ENCODE measurements around the gene TSPAN31.
"Not testable (repeated sequence)": the region's sequence is repeated elsewhere in the genome, so short reads cannot be mapped to it uniquely, and the experiment has no call there.

TSPAN31 gene

GRCh38 chr12:57765698-57766463 is 21.0 kb downstream of the TSPAN31 start:
- no peak for FAIRE-seq
- no peak for DNase-seq (ENCODE audit: low spot score)

DNA sequence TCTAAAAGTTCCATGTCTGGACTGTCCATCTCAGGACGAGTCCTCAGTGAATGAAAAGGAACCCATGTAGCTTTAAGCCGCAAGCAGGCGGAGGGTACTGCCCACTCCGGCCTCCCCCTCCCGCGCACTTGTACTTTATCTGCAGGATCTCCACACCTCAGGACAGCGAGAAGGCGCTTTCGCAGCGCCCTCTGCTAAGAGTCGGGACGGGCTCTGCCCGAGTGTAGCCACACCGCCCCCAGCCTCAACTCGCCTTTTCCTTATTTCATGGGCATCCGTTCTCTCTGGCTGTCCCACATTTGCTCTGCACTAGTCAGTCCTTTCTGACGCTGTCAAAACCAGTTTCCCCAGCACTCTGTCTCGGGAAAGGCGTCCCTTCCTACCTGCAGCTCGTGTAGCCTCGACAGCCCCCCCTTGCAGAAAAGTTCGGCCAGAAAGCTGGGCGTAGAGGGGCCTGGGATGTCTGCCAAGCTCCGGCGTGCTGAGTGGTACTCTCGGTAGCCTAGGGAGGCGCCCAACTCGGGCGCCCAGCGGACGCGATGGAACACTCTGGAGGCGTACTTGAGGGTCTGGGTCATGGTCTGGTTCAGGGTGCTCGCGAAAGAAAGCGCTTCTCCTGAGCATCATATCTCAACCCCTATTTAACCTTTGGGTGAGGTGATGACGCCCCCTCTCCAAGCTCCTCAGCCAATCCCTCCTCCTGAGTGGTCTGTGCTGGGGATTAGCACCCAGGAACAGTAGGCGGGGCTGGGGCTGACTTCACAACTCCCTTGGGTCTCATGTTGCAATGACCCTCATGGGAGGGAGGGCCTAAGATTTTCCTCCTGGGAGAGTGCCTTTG is 21.8 kb downstream of the TSPAN31 start, which contains the start of gene CYP27B1:
Gene CYP27B1, minus strand, starts transcription at position 615 of the 841 bp plus-strand sequence. Its CDS starts 37 bp downstream, at position 578.
- FAIRE-seq (no peak), DNase-seq (ENCODE audit: low spot score) (no peak)

- DNase-seq (ENCODE audit: low spot score) (no peak), FAIRE-seq (no peak)
These were observed 22.5 kb downstream of the TSPAN31 start for GRCh38 chr12:57767305-57767698.

DNA sequence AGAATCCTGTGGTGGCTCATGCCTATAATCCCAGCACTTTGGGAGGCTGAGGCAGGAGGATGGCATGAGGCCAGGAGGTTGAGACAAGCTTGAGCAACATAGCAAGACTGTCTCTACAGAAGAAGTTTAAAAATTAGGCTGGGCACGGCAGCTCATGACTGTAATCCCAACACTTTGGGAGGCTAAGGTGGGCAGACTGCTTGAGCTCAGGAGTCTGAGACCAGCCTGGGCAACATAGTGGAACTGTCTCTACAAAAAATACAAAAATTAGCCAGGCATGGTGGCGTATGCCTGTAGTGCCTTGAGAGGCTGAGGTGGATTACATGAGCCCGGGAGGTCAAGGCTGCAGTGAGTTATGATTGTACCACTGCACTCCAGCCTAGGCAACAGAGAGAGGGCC is 23.0 kb downstream of the TSPAN31 start:
- FAIRE-seq (no peak), DNase-seq (ENCODE audit: low spot score) (no peak)

GRCh38 chr12:57769594-57769993 is 24.8 kb downstream of the TSPAN31 start:
- FAIRE-seq: no peak
- DNase-seq (ENCODE audit: low spot score): no peak

GRCh38 chr12:57770734-57771133 is 25.9 kb downstream of the TSPAN31 start:
- DNase-seq (ENCODE audit: low spot score) (no peak), FAIRE-seq (no peak)

DNA sequence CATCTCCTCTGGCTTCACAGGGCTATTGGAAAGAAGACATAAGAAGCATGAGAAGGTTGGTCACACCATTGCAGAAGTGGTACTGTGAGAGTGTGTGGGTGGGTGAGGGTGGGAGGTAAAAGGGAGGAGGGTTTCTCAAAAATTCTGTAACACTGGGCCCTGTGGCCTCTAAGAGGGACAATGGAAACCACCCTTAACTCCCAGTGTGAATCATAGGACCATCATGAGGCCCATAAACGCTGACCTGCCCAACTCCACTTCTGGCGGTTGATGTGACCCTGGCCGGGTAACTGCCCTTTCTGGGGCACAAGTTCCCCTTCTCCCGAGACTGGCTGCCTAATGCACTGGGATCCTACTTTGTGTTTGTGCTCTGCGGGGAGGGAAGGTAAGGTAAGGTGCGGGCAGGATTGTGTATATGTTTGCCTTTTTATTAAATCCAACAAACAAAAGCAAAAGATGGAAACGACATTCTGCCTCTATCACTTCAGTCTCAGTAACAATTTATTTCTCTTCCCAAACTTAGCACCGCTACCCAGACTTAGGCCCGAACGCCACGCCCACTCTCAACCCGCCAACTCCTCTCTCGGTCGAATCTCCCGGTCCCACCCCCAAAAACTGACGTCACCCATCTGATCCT is 26.5 kb downstream of the TSPAN31 start:
- DNase-seq (ENCODE audit: low spot score) (peak; percentile 88), FAIRE-seq (no peak)

DNA sequence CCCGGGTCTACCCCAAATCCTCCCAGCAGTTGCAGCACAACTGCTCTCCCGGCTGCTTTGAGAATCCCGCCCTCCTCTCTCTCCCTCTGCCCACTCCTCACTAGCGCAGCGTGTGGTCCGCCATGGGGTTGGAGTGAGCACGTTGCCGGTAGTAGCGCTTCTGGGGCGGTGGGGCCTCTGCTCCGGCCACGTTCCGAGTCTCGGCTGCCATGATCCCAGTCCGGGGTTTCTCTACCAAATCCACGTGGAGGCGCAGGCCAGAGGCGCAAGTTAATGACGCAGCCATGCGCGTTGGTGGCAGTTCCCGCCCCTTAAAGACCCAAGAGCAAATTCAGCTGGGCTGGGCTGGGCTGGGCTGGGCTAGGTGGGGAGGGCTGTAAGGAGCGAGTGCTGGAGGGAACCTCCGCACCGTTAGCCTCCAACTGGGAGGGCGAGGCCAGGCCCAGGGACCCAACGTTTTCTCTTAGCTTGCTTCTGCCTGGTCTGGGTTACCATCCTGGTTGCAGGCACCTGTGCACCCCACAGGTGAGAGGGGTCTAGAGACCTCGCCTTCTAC is 27.1 kb downstream of the TSPAN31 start, which contains the start of gene METTL1:
Gene METTL1, minus strand, starts transcription at position 233 of the 556 bp plus-strand sequence. Its CDS starts 22 bp downstream, at position 211.
- DNase-seq (ENCODE audit: low spot score) (peak; percentile 96), FAIRE-seq (no peak)

- FAIRE-seq (no peak), DNase-seq (ENCODE audit: low spot score) (peak; percentile 68)
These were observed 27.8 kb downstream of the TSPAN31 start, which contains the start of gene EEF1AKMT3 for GRCh38 chr12:57772429-57773322. EEF1AKMT3 (plus strand) TSS chr12:57772614; CDS start chr12:57772725, 111 bp downstream.

DNA sequence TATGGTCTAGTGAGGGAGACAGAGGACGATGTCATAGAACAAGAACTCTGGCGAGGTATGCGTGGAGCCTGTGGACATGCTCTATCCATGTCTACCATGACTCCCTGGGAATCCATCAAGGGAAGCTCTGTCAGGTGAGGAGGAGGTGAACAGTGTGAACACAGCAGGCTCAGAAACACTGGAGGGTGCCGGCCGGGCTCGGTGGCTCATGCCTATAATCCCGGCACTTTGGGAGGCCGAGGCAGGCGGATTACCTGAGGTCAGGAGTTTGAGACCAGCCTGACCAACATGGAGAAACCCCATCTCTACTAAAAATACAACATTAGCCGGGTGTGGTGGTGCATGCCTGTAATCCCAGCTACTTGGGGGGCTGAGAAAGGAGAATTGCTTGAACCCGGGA is 29.8 kb downstream of the TSPAN31 start:
- DNase-seq (ENCODE audit: low spot score); FAIRE-seq: not testable (repeated sequence)

DNA sequence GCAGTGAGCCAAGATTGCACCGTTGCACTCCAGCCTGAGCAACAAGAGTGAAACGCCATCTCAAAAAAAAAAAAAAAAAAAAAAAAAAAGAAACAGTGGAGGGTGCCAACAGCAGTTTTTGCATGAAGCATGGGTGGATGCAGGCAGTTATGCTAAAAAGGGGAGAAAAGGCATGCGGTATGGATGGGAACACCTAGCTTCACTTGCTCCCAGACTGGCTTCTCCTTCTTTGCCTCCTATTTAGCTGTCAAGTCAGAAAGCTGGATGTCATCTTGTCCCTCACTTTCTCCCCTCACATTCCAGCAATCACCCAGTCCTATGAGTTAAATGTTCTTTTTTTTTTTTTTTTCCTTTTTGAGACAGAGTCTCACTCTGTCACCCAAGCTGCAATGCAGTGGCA is 30.2 kb downstream of the TSPAN31 start:
- no peak for FAIRE-seq
- no peak for DNase-seq (ENCODE audit: low spot score)

DNA sequence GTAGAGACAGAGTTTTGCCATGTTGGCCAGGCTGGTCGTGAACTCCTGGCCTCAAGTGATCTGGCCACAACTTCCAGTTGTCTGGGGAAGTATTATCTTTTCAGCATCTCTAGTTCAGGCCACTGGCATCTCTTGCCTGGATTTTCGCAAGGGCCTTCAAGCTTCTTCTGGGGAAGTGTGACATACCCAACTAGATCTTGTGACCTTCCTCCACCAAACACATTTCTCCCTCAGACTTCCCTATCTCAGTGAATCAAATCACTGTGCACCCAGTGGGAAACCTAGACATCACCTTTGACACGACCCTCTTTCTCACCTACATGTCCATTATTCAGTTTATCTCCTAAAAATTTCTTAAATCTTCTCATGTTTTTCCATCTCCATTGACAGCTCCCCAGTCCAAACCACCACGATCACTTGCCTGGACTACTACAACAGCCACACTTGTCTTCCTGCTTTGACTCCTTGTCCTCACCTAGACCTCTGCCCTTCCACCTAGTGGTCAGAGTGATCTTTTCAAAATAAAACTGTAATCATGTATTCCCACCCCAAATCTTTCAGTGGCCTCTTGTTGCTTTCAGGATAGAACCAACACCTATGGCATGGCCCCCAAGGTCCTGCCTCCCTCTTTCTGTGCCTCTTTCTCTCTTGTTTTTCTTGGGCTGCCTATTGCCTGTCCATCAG is 30.9 kb downstream of the TSPAN31 start:
- DNase-seq (ENCODE audit: low spot score): no peak
- FAIRE-seq: no peak

- FAIRE-seq (no peak), DNase-seq (ENCODE audit: low spot score) (no peak)
These were observed 31.4 kb downstream of the TSPAN31 start for GRCh38 chr12:57776247-57776587.

DNA sequence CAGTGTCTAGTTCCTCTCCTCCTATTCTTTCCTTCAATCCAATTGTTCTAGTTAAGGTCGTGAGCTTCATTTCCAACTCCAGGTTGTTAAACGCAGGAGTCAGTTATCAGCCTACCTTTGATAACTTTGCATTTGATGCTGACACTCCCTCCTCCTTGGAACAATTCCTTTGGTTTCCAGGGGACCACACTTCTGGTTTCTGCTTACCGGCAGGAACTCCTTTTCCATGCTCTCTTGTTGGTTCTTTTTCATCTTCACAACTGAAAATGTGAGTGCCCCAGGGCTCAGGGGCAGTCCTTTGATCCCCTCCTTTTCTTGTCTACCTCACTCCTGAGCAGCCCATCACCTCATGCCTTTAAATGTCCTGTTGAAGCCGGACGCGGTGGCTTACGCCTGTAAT is 32.5 kb downstream of the TSPAN31 start:
- no peak for FAIRE-seq

GRCh38 chr12:57777911-57778310 is 33.1 kb downstream of the TSPAN31 start:
- DNase-seq (ENCODE audit: low spot score) (no peak), FAIRE-seq (no peak)

More for the DNA sequence above, 32.5 kb downstream of the TSPAN31 start:
- no peak for DNase-seq (ENCODE audit: low spot score)

DNA sequence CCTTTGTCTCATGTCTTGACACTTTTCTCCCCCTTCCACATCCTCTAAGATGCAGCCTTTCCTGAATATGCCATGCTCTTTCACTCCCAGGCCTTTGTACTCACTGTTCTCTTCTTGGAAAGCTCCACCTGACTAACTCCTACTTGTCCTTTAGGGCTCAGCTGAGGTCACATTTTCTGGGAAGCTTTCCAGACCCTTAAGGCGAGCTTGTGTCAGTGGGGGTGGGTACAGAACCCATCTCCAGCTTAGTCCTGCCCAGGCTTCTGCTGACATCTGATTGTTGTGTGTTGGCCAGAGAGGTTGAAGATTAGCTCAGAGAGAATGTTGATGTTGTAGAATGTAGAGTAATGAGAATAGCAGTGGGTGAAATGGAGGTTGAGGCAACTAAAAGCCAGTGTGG is 34.9 kb downstream of the TSPAN31 start:
- FAIRE-seq: no peak
- no peak for DNase-seq (ENCODE audit: low spot score)

- DNase-seq (ENCODE audit: low spot score): no peak
- no peak for FAIRE-seq
These were observed 35.6 kb downstream of the TSPAN31 start for GRCh38 chr12:57780284-57780897.

GRCh38 chr12:57781244-57781643 is 36.4 kb downstream of the TSPAN31 start:
- DNase-seq (ENCODE audit: low spot score) (no peak), FAIRE-seq (no peak)

DNA sequence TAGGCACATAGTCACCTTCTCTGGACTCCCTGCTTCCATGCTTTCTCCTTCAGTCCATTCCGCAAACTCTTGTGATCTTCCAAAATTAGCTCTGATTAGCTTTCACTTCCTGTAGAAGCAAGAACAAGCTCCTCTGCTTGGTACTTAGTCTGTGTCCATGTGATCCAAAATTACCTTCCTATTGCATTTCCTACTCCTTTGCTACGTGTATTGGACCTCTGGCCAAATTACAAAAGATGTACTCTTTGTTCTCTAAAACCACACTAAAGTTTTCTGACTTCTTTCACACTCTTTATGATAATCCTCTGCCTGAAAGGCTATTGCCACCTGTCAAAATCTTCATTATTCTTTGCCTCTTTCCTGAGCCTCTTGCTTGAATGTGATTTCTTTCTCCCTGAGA is 37.0 kb downstream of the TSPAN31 start:
- DNase-seq (ENCODE audit: low spot score): no peak
- no peak for FAIRE-seq
